Hepatocyte (in vitro differentiated cells): Measurements from ENCODE around the gene DLX1.
A peak's percentile ranks its signal among the peaks of the same experiment; 100 is the strongest.

Source experiments
- EZH2 ChIP-seq: fragments of 200-600 bp; sonication (generic); IDR thresholded peaks from 2 replicates; pipeline ENCODE4 v1.6.1; 2016; ENCODE audit warnings: antibody characterized with exemption, mild to moderate bottlenecking, borderline replicate concordance
- TF ChIP-seq, protein P1 (sequence below): fragments of 200-600 bp; sonication (generic); IDR thresholded peaks from 2 replicates; pipeline ENCODE4 v1.5.1; 2016; ENCODE audit warnings: antibody characterized with exemption, mild to moderate bottlenecking; ENCODE audit not compliant: poor library complexity

DNA sequence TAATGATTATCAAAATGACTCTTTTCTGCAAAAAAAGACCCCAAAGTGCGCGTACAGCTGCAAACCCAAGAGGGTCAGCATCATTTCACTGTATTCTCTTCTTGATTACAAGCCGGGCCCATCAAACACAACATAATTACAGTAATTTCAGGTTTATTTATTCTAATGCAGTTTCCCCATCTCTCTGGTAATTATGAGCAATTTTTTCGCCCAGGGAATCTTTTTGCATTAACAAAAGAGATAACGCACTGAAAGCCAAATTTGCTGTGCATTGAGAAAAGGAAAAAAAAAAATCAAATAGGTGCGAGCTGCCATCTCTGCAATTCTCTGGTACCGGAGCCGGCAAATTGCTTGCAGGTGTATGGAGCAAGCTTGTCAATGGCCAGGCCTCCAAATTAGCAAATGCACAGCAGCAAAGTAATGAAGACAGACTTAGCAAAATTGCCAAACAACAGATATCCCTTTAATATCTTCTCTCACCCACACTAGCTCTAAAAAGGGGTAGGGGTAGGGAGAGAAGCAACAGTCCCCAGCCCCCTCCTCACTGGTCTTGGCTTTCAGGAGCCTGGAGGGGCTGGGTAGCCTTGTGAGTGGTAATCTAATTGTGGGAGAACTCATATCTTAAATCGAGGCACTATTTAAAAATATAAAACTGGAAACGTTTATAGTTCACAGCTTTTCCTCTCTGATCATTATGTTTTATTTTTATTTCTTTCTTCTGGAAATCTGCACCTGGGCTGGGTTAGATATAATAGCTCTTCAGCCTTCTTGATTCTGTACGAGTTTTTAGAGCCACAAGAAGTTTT is 6.7 kb downstream of the DLX1 start:
- TF ChIP-seq, protein P1, sequence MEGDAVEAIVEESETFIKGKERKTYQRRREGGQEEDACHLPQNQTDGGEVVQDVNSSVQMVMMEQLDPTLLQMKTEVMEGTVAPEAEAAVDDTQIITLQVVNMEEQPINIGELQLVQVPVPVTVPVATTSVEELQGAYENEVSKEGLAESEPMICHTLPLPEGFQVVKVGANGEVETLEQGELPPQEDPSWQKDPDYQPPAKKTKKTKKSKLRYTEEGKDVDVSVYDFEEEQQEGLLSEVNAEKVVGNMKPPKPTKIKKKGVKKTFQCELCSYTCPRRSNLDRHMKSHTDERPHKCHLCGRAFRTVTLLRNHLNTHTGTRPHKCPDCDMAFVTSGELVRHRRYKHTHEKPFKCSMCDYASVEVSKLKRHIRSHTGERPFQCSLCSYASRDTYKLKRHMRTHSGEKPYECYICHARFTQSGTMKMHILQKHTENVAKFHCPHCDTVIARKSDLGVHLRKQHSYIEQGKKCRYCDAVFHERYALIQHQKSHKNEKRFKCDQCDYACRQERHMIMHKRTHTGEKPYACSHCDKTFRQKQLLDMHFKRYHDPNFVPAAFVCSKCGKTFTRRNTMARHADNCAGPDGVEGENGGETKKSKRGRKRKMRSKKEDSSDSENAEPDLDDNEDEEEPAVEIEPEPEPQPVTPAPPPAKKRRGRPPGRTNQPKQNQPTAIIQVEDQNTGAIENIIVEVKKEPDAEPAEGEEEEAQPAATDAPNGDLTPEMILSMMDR: no peak
- peak; percentile 74 for TF ChIP-seq EZH2
